Astrocyte of the cerebellum (primary cell): Measurements from ENCODE around the gene CLSTN3.
A peak's percentile ranks its signal among the peaks of the same experiment; 100 is the strongest.

Source experiments
- DNase-seq: peaks from one replicate; pipeline ENCODE4 v3.0.0-alpha.2; 2011; ENCODE audit warnings: low read depth
- H3K4me3 ChIP-seq: 2 replicates; pipeline ENCODE4 v1.5.1; 2011; ENCODE audit warnings: mild to moderate bottlenecking, low read depth, low read length, moderate library complexity
- CTCF ChIP-seq: IDR thresholded peaks from 2 replicates; pipeline ENCODE4 v1.5.1; 2012; ENCODE audit warnings: low read length, low read depth, moderate library complexity, mild to moderate bottlenecking; ENCODE audit errors: missing control alignments
- in situ Hi-C: cut with HindIII; loops from 2 replicates; pipeline ENCODE4 v1.10.0; 2017; ENCODE audit warnings: low sequenced_read_pairs

CLSTN3 gene

DNA sequence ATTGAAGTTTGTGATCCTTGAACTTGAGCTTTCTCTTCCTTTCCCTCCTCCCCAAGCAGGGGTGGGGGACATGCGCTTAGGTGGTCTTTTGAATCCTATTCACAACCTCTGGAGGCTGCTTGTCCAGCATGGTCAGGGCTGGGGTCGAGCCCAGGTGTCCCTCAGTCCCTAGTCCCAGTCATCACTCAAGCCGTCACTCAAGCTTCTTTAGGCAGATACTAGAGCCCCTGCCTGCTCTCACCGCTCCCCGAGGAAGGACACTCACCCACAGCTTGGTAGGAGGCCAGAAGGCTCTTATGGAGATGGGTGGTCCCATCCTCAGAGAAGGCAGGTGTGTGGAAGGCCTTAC, 20.6 kb upstream of the CLSTN3 start:
- H3K4me3 ChIP-seq, result peak overlapping the region; percentile 61
- no peak for TF ChIP-seq CTCF

DNA sequence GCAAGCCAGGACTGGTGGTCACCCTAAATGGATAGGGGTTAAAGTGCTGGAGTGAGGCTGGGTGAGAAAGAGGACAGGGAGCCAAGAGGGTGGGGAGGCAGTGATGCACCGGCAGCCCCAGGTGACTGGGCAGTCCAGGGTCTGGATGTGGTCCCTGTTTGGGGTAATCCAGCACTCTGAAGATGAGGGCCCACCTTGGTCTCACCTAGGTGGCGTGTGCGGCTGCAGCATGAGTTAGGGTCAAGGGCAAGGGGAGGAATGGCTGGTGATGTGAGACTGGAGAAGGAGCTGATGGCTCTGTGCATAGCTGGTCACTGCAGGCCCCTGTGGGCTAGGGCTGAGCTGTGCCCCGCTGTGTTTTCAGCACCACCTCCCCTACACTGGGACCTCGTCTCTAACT, 19.5 kb upstream of the CLSTN3 start:
- TF ChIP-seq CTCF, result no peak
- DNase-seq, result no peak
- no peak overlapping the region for H3K4me3 ChIP-seq
- in situ Hi-C loops, result no loop called here

More for the DNA sequence above, 20.6 kb upstream of the CLSTN3 start:
- in situ Hi-C loops, result loop anchor here (5.0 kb wide), 1 partner anchor 52 kb away; no protein-coding TSS in a partner anchor
- DNase-seq, result no peak

DNA sequence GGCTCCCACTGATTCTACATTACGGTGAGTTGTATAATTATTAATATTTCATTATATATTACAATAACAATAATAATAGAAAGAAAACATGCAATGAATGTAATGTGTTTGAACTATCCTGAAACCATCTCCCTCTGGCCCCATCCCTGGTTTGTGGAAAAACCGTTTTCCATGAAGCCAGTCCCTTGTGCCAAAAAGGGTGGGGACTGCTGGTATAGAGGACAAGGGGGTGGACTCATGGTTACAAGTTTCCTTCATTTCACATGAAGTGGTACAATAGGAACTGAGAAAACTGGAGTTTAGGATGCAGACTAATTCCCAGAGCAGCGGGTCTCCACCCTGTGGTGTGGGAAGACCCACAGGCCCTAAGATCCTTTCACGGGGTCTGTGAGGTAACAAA, 18.1 kb upstream of the CLSTN3 start:
- in situ Hi-C loops, result no loop called here
- DNase-seq, result no peak
- TF ChIP-seq CTCF, result no peak
- H3K4me3 ChIP-seq, result no peak overlapping the region

- peak; percentile 86 for TF ChIP-seq CTCF
- in situ Hi-C loops, result no loop called here
- DNase-seq, result no peak
- H3K4me3 ChIP-seq, result no peak overlapping the region
Observed at GRCh38 chr12:7113389-7113871, 16.7 kb upstream of the CLSTN3 start.

DNA sequence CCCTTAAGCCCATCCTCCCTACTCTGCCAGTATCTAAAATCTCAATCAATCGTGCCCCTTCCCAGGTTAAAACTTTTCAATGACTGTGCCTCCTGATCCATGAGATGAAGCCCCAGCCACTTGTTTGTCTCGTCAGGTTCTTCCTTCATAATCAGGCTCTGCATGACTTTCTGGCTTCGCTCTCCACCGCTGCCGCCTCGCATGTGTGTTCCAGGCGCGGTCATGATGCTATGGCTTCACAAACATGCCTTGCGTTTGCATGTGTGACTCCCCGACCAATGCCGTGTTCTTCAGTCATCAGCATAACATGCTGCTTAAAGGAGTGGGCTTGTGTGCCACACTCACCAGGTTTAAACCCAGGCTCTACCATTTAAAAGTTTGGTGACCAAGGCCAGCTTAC, 16.2 kb upstream of the CLSTN3 start:
- H3K4me3 ChIP-seq, result no peak overlapping the region
- DNase-seq, result no peak
- in situ Hi-C loops, result no loop called here
- TF ChIP-seq CTCF, result no peak

DNA sequence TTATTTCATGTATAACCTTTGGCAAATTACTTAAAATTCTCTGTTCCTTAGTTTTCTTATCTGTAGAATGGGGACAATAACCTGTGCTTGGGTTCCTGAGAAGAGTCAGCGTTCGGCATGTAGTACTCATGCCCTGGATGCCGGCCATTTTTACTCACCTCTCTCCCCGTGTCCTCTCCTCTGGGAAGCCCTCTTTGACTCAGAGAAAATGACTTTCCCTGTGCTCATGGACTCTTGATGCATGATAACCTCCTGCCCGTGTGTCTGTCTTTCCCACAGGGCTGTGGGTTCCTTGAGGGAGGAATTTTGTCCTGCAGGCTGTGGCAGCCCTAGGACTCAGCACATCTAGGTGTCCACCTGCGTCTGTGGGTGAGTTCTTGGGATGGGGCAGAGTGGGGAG, 15.3 kb upstream of the CLSTN3 start:
- no peak for DNase-seq
- in situ Hi-C loops, result no loop called here
- TF ChIP-seq CTCF, result no peak
- H3K4me3 ChIP-seq, result no peak overlapping the region

DNA sequence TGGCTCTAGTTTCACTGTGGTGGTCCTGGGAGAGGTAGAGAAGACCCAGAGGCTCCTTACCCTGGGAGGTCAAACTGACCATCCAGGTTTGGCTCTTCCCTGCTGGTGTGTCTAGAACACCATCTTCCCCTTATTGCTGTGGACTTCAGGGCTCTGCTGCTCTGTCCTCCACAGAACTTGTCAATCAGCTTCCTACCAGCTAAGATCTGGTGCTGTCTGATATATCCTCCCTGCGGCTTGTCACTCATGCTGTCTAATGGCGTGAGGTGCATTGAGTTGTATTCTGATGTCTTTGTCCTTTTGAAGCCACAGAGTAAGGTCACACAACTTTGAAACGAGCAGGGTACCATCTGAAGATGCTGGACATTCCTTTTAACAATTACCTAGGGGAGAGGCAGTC, 14.0 kb upstream of the CLSTN3 start:
- no peak for DNase-seq

More for the DNA sequence above, 14.0 kb upstream of the CLSTN3 start:
- H3K4me3 ChIP-seq, result no peak overlapping the region
- in situ Hi-C loops, result no loop called here
- no peak for TF ChIP-seq CTCF
